MM.1S (cell line): Measurements from ENCODE around the gene AMOTL2.

Source experiments
- DNase-seq: peaks from one replicate; pipeline ENCODE4 v3.0.0-alpha.2; 2015
- H2AFZ ChIP-seq: fragments of 300-600 bp; sonication (generic); 2 replicates; pipeline ENCODE4 v1.6.0; 2016; ENCODE audit warnings: antibody characterized with exemption, low read length
- H3F3A ChIP-seq: fragments of 300-600 bp; sonication (generic); 2 replicates; pipeline ENCODE4 v1.6.1; 2016; ENCODE audit warnings: mild to moderate bottlenecking, antibody characterized with exemption, low read length, moderate library complexity, mixed read lengths; ENCODE audit not compliant: insufficient read depth
- H3K27ac ChIP-seq: fragments of 300-600 bp; sonication (generic); 2 replicates; pipeline ENCODE4 v1.5.1; 2016; ENCODE audit warnings: mild to moderate bottlenecking, low read length
- H3K27me3 ChIP-seq: fragments of 300-600 bp; sonication (generic); replicated peaks from 2 replicates; pipeline ENCODE4 v1.6.0; 2016; ENCODE audit warnings: low read length; ENCODE audit not compliant: insufficient read depth
- H3K36me3 ChIP-seq: fragments of 300-600 bp; sonication (generic); replicated peaks from 2 replicates; pipeline ENCODE4 v1.6.1; 2016; ENCODE audit warnings: mild to moderate bottlenecking, low read length, mixed read lengths; ENCODE audit not compliant: insufficient read depth
- H3K4me1 ChIP-seq: fragments of 300-600 bp; sonication (generic); 2 replicates; pipeline ENCODE4 v1.6.1; 2016; ENCODE audit warnings: low read length, mixed read lengths
- H3K4me2 ChIP-seq: fragments of 300-600 bp; sonication (generic); 2 replicates; pipeline ENCODE4 v1.6.0; 2016; ENCODE audit warnings: low read depth, low read length
- H3K4me3 ChIP-seq: fragments of 300-600 bp; sonication (generic); 2 replicates; pipeline ENCODE4 v1.5.1; 2016; ENCODE audit warnings: low read length, mixed read lengths
- H3K79me2 ChIP-seq: fragments of 300-600 bp; sonication (generic); 2 replicates; pipeline ENCODE4 v1.6.1; 2016; ENCODE audit warnings: mixed run types, low read length, mixed read lengths
- H3K9ac ChIP-seq: fragments of 300-600 bp; sonication (generic); 2 replicates; pipeline ENCODE4 v1.6.1; 2016; ENCODE audit warnings: low read length, mixed read lengths
- H3K9me2 ChIP-seq: fragments of 300-600 bp; sonication (generic); replicated peaks from 2 replicates; pipeline ENCODE4 v1.6.1; 2016; ENCODE audit warnings: mild to moderate bottlenecking, low read length, mixed read lengths; ENCODE audit not compliant: insufficient read depth
- H3K9me3 ChIP-seq: fragments of 300-600 bp; sonication (generic); replicated peaks from 2 replicates; pipeline ENCODE4 v1.6.1; 2016; ENCODE audit warnings: mild to moderate bottlenecking, low read length, mixed read lengths; ENCODE audit not compliant: insufficient read depth
- H4K20me1 ChIP-seq: fragments of 300-600 bp; sonication (generic); 2 replicates; pipeline ENCODE4 v1.6.1; 2016; ENCODE audit warnings: mild to moderate bottlenecking, low read length, moderate library complexity, mixed read lengths; ENCODE audit not compliant: insufficient read depth
- CTCF ChIP-seq: fragments of 300-600 bp; sonication (generic); IDR thresholded peaks from 2 replicates; pipeline ENCODE4 v1.5.1; 2016; ENCODE audit warnings: antibody characterized with exemption, low read length, mixed read lengths
- EZH2 ChIP-seq: fragments of 300-600 bp; sonication (generic); optimal IDR thresholded peaks from 2 replicates; pipeline ENCODE3; 2017; ENCODE audit warnings: low read depth, mild to moderate bottlenecking, antibody characterized with exemption, low read length, mixed read lengths
- EZH2phosphoT487 ChIP-seq: fragments of 300-600 bp; sonication (generic); IDR thresholded peaks from 2 replicates; pipeline ENCODE4 v1.6.1; 2018; ENCODE audit warnings: antibody characterized with exemption, low read length

Gene AMOTL2

GRCh38 chr3:134355416-134355815 lies 18.8 kb downstream of the AMOTL2 start:
- no peak for DNase-seq
- H4K20me1 ChIP-seq: no peaks in the 10 kb centered on the region
- no peaks in the 10 kb centered on the region for H3K9me2 ChIP-seq
- H3F3A ChIP-seq: no peaks in the 10 kb centered on the region
- H2AFZ ChIP-seq: no peak overlapping the region
- H3K36me3 ChIP-seq: no peaks in the 10 kb centered on the region
- H3K4me2 ChIP-seq: no peak overlapping the region
- H3K9me3 ChIP-seq: no peaks in the 10 kb centered on the region
- 0 out of 2 replicates have a peak, but pooled peaks cover 4% of the 10 kb centered on the region for H3K27me3 ChIP-seq
- no peaks in the 10 kb centered on the region for H3K79me2 ChIP-seq
- H3K4me3 ChIP-seq: no peak overlapping the region
- peaks cover 24% of the 10 kb centered on the region for H3K4me1 ChIP-seq
- no peak overlapping the region for H3K9ac ChIP-seq
- TF ChIP-seq EZH2phosphoT487 (no peak), CTCF (no peak), EZH2 (no peak)
- no peak overlapping the region for H3K27ac ChIP-seq

GRCh38 chr3:134354612-134355251 lies 19.5 kb downstream of the AMOTL2 start:
- no peak overlapping the region for H3K27ac ChIP-seq
- H3K36me3 ChIP-seq: no peaks in the 10 kb centered on the region
- H3K4me3 ChIP-seq: no peak overlapping the region
- no peak for DNase-seq
- no peaks in the 10 kb centered on the region for H3K9me3 ChIP-seq
- no peak overlapping the region for H3K9ac ChIP-seq
- H2AFZ ChIP-seq: no peak overlapping the region
- peaks cover 24% of the 10 kb centered on the region for H3K4me1 ChIP-seq
- H3K4me2 ChIP-seq: no peak overlapping the region
- no peaks in the 10 kb centered on the region for H3K79me2 ChIP-seq
- no peaks in the 10 kb centered on the region for H4K20me1 ChIP-seq
- 0 out of 2 replicates have a peak, but pooled peaks cover 4% of the 10 kb centered on the region for H3K27me3 ChIP-seq
- TF ChIP-seq CTCF (no peak), EZH2 (no peak), EZH2phosphoT487 (no peak)
- H3F3A ChIP-seq: no peaks in the 10 kb centered on the region
- no peaks in the 10 kb centered on the region for H3K9me2 ChIP-seq

GRCh38 chr3:134353831-134354611 lies 20.2 kb downstream of the AMOTL2 start:
- H3K4me3 ChIP-seq: no peak overlapping the region
- H3K27me3 ChIP-seq: 0 out of 2 replicates have a peak, but pooled peaks cover 4% of the 10 kb centered on the region
- H4K20me1 ChIP-seq: no peaks in the 10 kb centered on the region
- H3K79me2 ChIP-seq: no peaks in the 10 kb centered on the region
- DNase-seq: no peak
- no peaks in the 10 kb centered on the region for H3F3A ChIP-seq
- no peak overlapping the region for H3K27ac ChIP-seq
- no peaks in the 10 kb centered on the region for H3K9me3 ChIP-seq
- TF ChIP-seq EZH2 (no peak), EZH2phosphoT487 (no peak), CTCF (no peak)
- no peaks in the 10 kb centered on the region for H3K36me3 ChIP-seq
- H3K4me2 ChIP-seq: no peak overlapping the region
- H3K9me2 ChIP-seq: no peaks in the 10 kb centered on the region
- H2AFZ ChIP-seq: no peak overlapping the region
- H3K9ac ChIP-seq: no peak overlapping the region
- H3K4me1 ChIP-seq: peaks cover 24% of the 10 kb centered on the region
